D341Med (cell line): Measurements from ENCODE around the gene TLL2.

Experiments used
- DNase-seq: peaks from one replicate; pipeline ENCODE4 v3.0.0; 2012; ENCODE audit warnings: low spot score

The TLL2 gene

DNA sequence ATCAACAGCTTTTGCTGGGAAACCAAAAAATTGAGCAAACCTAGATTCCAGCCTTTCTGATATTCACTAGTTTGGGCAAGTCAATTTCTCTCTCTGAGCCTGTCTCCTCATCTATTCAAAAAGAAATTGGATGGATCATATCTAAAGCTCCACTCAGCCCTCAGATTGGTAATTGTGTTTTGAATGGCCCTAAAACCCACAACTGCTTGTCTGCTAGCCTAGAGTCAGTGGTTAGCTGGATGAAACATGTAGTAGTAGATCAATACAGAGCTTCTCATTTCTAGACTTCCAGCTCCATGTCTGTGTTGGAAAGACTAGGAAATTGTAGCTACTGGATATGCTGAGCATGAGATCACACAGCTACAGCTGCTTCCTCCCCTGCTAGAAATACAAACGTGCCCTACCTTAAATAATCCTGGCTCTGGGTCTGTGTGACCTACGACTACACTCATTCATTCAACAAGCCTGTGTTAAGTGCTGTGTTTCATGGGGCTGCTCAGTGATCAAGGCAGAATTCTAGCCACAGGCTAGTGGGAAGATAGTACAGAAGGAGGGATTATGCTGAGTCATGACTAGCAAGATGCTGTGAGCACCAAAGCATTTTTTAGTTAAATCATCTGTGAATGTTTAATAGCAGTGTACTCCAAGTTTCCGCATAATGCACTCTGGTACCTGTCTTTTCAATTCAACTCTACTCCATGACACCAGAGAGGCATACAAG is 193.8 kb downstream of the TLL2 start:
- no peak for DNase-seq

DNA sequence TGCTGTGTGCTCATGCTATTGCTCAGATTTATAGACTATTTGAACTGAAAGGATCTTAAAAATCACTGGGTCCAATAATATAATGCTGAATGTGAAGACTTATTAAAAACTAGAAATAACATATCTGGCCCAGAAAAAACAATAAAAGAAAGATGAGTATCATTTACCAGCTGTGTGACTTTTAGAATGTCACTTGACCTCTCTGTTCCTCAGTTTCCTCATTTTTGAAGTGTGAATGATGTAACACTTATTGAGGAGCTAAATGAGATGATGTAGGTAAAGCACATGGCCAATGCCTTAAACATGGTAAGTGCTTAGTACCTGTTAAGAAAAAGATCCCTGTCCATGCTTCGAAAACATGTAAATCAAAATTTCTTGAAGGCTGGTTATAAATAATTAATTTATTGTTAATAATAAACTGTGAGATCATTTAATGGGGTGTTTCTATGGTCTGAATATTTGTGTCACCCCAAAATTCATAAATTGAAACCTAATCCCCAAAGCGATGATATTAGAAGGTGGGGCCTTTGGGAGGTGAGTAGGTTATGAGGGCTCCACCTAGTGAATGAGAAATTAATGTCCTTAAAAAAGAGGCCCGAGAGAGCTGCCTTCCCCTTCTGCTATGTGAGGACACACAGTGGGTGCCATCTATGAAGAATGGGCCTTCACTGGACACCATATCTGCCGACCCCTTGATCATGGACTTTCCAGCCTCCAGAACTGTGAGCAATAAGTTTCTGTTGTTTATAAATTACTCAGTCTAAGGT is 196.5 kb downstream of the TLL2 start:
- no peak for DNase-seq
